HG03575 (cell line): ENCODE measurements around the gene PCYT2.
A peak's percentile ranks its signal among the peaks of the same experiment; 100 is the strongest.

Source experiments
- ATAC-seq: cut with Tn5 transposase; IDR thresholded peaks from one replicate; pipeline ENCODE4 v1.9.1; 2021; ENCODE audit not compliant: unreplicated experiment, insufficient number of reproducible peaks, low FRiP score; ENCODE audit errors: extremely low read depth

Gene PCYT2

DNA sequence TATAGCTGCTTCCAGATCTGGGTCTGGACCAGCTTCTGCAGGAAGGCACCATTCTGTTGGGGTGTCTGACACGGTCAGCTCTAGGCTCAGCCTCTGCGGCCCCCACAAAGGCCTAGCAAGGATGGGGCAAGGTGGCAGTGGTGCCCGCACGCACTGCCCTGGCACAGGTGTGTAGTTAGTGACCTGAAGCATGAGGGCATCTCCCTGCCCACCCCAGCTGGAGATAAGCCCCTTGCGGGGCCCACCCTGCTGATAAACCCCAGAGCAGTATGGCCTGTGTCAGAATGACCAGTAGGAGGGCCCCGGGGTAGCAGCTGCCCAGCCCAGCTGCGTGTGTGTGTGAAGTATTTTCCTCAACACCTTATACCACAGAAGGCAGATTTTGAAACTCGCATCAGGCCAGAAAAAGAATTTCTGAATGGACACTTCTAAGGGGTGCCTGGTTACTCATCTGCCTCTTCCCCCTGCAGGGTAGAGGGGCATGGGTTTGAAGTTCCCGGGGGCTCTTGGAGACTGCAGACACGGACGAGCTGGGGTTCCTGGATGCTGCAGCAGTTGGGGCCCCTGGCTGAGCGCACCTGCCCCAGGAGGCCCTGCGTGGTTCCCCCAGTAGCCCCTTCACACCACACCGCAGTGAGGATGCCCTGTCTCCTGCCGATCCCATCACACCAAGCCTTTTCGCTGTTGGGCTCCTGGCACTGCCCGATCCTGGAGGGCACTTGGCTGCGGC, 44.6 kb downstream of the PCYT2 start:
- ATAC-seq = no peak

DNA sequence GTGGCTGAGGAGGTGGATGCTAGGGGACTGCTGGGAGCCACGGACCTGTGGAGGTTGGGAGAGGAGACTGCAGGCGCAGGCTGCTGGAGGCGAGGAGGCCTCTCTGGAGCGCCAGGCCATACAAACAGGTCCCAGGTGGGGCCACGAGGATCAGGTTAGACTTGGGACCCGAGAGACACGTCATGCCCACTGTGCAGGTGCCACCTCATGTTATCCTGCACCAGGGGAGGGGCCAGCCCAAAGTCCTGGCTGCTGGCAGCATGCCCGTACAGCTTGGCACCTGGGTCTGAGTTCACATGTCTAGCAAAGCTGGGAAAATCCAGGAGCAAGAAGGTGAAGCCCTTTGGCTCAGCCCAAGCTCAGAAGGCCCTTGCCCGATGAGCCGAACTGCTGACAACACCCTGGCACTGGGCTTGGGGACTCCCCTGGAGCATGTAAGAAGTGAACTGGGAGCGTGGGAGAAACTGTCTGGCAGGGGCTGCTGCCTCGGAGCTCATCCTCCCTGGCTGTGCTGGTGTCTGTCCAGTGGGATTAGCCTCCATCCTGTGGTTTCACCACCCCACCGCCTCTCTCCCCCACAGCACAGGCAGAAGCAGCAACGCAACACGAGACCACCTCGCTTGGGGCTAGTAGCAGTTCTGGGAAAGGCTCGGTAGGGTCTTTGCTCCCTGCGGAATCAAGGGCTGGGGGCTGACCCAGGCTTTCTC, 45.3 kb downstream of the PCYT2 start:
- ATAC-seq = no peak

DNA sequence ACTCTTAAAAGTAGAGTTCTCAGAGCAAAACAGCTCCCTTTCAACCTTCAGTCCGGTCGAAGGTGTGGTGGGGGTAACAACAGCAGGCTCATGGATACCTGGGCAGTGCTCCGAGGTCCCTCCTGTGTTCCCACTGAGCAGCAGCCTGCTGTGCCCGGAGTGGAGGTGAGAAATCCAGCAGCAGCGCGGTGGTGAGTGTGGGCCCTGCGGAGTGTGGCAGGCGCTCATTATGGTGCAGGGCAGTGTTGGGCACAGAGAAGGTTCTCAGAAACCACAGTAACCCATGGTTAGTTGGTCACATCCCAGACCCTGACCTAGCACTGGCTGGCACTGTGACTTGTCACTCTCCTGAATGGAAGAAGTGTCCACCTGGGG, 45.9 kb downstream of the PCYT2 start:
- ATAC-seq = no peak

DNA sequence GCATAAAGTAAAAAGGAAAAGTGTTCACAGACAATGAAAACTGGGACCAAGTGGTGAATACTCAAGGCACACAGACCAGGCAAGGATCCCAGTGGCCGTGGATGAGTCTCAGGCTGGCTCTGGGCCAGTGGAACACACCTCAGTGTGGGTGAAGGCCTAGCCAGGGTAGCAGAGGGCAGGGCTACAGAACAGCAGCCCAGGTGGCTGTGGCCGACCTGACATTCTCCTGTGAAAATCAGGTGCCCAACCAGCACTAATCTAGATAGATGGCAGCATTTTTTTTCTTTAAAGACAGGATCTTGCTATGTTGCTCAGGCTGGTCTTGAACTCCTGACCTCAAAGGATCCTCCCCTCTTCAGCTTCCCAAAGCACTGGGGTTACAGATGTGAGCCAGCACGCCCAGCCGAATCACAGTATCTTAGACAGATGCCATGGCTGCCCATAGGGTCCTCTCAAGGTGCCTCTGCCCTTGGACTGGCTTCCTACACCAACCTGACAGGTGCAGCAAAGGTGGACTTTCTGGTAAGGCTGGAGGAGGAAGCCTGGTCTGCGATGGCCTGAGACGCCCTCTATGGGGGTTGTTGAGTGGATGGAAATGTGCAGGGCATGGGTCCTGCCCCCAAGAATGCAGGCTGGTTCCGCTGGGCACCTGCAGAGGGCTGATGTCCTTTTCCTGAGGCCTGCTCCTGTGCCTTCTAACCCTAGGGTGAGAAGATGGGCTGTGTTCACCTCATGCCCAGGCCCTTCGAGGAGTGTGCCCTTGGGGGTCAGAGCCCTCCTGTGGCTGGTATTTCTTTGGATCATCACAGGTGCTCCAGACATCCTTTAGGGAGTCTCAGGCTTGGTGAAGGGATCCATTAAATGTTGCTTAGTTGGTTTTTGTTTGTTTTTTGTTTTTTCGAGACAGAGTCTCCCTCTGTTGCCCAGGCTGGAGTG, 47.1 kb downstream of the PCYT2 start:
- no peak for ATAC-seq

DNA sequence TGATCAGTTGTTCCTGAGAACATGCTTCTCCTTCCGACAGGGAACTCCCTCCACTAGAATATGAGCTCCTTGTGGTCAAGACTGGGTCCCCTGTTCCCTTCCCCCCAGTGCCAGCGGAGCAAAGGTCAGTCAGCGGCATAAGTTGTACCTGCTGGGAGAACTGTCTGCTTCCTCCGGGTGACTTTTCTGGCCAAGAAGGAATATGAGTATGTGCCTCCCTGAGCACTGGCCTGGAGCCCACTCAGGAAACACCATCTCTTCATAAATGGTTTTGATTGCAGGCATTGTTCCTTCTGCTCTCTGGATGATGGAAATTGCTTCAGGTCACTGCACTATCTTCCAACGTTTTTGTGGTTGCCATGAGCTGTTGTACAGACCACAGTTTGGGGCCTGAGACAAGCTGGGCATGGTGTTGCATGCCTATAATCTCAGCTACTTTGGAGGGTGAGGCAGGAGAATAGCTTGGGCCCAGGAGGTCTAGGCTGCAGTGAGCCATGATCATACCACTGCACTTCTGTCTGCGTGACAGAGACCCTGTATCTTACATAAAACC, 48.0 kb downstream of the PCYT2 start:
- ATAC-seq = no peak

DNA sequence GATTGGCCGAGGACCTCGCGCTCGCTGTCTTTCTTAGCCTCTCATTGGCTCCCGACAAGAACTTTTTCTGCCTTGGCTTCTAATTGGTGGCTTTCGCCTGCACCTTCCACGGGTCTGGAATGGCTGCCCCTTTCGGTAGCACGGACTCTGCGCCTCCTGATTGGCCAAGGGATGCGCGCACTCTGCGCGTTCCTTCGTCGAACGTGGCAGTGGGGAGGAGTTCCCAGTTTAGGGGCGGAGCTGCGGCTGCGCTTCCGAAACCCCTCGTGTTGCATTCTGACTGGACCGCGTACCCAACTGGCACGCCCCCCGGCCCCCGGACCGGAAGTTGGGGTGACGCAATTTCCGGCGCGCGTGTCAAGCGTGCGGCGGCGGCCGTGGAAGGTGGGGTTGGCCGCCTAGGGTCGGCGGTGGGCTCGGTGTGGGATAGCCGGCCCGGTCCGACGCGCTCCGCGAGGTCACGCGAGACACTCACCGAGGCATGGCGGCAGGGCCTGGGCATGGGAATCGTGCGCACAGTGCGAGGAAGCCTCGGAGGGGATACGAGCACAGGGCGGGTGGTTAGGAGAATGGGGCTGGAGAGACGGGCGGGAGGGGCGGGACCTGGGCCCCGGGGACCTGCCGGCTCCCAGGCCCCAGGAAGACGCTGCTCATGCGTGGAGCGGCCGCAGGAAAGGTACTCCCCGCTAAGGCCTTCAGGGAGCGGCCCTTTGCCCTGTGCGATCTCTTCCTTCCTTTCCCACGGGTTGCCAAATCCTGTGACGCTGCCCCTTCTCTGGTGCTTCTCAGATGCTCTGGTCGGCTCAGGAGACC, 50.2 kb downstream of the PCYT2 start:
- ATAC-seq = peak; percentile 44

DNA sequence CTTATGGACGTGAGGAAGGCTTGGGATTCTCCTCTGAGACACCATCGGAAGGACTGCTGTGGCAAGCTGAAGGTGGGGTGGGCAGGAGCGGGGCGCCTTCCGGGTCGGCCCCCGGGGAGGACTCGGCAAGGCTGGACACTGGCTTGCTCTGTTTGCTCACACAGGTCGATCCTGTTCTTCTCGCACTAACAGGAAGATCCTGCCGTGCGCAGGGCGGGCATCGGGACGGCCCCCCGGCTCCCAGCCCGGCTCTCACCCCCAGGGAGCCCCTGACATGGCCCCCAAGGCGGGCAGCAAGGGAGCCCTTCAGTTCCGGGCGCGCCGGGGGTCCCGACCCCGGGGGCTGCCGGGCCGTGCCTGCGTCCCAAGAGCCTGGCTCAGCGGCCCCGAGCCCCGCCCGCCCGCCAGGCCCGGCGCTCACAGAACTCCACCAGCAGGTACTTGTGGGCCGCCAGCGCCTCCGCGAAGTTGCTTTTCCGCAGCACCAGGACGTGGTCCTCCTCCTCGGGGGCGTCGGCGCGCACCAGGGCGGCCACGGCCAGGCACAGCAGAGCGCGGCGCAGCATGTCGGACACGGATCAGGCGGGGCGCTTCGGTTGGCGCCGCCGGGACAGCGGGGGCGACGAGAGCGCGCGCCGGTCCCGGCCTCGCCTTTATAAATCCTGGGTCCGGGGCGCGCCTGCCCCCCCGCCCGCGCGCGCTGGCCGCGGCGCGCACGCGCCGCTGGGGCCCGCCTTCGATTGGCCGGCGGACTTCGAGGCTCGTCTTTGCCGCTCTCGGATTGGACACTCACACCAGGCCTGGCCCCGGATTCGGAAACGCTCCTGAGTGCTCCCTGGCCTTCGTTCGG, 51.1 kb downstream of the PCYT2 start, which contains the start of gene P4HB:
Gene P4HB, minus strand, starts transcription at position 630 of the 850 bp plus-strand sequence. Its CDS starts 64 bp downstream, at position 566.
- no peak for ATAC-seq

DNA sequence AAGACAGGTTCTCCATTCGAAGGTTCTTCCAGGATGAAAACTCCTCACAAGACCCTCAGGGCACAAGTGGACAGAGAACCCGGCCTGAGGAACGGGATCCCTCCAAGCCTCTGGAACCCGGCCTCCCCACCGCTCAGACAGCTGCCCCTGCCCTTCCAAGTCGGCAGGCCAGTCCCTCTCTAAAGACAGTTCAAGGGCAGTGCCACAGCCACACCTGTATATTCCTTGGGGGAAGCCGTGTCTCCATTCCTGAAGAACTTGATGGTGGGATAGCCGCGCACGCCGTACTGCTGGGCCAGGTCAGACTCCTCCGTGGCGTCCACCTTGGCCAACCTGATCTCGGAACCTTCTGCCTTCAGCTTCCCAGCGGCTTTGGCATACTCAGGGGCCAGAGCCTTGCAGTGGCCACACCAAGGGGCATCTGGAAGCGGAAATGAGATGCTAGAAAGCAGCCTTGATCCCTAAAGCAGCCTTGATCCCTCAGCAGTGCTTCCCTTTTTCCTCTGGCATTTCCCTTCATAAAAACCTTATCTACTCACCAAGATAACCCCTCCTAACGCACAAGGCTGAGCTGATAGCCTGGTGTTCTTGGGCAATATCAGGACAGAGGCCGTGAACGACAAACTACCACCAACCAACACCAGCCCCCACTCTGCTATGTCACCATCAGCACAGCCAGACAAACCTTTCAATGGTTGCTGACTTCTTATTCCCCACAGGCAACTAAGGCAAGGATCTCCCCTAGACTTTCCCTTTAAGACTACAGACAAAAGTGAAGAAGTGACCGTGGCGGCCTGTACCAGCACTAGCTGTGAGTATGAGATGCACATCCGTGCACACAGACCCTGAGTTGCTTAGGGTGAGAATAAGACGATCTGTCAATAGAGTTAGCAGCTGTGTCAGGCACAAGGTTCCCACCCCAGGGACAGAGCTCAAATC, 52.0 kb downstream of the PCYT2 start:
- ATAC-seq = no peak

DNA sequence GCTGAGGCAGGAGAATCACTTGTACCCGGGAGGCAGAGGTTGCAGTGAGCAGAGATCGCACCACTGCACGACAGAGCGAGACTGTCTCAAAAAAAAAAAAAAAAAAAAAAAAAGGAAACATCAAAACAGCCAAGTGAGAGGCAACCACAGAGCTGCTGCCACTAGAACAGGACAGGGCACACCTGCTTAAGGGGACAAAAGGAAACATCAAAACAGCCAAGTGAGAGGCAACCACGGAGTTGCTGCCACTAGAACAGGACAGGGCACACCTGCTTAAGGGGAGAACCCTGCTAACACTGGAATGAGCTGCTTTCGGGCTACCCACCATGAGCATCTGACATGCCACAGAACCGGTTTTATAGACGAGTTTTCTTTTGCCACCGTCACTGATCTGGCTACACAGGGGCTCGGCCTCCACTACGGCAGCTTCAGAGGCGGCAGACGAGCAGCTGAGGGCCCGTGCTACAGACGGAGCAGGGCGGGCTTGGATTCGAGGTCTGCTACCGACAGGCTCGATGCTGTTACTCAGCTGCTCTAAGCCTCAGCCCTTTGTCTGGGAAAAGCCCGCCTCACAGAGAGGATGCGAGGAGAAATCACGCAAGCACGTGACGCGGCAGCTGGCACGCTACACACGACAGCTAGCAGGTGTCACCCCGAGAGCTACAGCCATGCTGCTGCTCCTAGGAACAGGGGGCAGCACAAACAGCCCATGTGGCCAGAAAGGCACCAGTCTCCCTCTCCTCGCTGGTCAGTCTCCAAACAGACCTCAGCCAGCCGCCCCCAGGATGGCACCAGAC, 52.8 kb downstream of the PCYT2 start:
- ATAC-seq = no peak

DNA sequence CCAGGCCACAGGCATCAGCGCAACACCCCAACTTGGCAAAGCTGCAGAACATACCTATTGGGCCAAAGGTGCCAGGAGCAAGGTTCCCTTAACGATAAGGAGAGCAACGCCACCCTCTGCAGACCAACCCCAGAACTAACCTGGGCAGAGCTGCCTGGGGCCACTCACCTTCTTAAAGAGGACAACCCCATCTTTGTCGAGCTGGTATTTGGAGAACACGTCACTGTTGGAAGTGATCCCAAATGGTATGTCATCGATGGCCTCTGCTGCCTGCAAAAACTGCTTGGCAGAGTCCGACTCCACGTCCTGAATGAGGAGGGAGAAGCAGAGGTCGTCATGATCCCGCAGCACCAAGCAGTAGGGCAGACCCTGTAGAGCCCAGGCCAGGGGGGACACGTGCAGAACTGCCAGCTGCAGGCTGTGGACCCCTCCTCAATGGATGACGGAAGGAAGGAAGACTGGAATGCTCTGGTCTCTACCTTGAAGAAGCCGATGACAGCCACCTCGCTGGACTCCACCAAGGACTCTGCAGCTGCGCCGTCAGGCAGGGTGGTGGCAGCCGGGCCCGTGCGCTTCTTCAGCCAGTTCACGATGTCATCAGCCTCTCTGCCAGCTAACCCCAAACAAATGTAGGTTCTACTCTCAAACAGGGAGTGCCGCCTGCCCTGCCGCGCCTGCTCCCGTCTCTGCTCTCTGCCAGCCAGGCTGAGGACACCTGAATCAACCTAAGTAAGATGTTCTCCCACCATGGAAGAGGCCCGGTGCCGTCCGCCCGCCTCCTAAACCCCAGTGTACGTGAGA, 56.0 kb downstream of the PCYT2 start:
- ATAC-seq = no peak

DNA sequence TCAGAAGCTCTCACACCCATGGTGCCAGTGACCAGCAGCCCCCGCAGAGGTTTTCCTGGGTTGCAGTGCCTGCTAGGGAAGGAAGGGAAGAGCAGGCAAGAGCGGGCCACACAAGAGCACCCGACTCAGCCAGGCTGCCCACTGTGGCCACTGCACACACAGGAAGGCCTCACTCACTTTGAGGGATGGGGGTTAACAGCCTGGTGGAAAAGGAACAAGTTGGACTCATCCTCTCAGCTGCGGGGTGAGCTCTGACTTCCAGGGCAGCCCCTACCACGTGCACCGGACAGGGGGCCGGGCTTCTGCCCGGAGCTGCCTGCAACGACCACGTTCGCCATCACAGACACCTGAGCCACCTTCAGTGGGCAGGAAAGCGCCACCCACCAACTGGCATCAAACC, 59.0 kb downstream of the PCYT2 start:
- no peak for ATAC-seq

DNA sequence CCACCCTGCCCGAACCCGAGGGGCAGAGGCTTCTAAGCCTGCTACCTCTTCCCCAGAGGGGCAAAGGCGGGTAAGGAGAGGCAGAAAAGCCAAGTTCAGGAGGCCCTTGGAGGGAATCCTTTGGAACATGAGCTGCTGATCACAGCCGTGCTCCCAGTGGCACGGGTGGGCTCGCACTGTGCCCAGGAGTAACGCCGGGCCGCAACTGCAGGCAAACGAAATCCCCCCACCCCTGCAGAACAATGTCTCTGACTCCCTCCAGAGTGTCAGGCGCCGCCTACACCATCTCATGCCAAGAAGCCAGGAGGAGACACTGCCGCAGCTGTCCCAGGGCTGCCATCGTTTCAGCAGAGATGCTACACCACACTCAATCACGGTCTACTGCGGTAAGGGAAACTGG, 59.8 kb downstream of the PCYT2 start:
- ATAC-seq = no peak
